ENCODE data around the gene CABP5.
"Not testable (repeated sequence)": the region's sequence is repeated elsewhere in the genome, so short reads cannot be mapped to it uniquely, and the experiment has no call there.

Gene CABP5

DNA sequence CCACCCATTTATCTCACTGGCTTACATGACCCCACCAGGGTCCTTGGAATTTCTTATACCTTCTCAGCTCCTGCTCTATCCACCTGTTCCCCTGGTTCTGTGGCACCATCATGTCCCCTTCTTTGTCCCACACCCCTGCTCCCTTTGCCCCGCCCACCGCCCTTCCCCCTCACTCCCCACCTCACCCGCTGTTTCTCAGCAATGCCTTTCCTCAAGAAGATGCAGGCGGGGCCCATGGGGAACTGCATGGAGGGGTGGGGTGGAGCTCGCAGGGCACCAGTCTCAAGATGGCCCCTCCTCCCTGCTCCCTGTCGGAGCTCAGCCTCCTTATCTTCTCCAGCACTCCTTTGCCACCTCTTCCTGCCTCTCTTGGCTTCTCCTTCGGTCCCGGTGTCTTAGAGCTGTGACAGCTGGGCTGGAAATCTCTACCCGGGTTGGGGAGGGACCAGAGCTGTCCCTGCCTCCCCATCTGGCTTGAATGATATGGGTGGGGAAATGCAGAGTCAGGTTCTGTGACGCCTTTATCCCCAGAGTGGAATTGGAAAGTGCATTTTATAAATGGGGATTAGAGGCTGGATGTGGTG lies at the start of gene CABP5:
Gene CABP5, minus strand, starts transcription at position 405 of the 584 bp plus-strand sequence. Its CDS starts 157 bp downstream, at position 248.
- H3K27ac ChIP-seq = no peak within 1 kb of the TSS
- TF ChIP-seq, protein P1, sequence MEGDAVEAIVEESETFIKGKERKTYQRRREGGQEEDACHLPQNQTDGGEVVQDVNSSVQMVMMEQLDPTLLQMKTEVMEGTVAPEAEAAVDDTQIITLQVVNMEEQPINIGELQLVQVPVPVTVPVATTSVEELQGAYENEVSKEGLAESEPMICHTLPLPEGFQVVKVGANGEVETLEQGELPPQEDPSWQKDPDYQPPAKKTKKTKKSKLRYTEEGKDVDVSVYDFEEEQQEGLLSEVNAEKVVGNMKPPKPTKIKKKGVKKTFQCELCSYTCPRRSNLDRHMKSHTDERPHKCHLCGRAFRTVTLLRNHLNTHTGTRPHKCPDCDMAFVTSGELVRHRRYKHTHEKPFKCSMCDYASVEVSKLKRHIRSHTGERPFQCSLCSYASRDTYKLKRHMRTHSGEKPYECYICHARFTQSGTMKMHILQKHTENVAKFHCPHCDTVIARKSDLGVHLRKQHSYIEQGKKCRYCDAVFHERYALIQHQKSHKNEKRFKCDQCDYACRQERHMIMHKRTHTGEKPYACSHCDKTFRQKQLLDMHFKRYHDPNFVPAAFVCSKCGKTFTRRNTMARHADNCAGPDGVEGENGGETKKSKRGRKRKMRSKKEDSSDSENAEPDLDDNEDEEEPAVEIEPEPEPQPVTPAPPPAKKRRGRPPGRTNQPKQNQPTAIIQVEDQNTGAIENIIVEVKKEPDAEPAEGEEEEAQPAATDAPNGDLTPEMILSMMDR (IDR thresholded peaks at IDR 0.05) = no peak
- TF ChIP-seq ZFX (IDR thresholded peaks at IDR 0.05; ENCODE audit: borderline replicate concordance) = no peak

DNA sequence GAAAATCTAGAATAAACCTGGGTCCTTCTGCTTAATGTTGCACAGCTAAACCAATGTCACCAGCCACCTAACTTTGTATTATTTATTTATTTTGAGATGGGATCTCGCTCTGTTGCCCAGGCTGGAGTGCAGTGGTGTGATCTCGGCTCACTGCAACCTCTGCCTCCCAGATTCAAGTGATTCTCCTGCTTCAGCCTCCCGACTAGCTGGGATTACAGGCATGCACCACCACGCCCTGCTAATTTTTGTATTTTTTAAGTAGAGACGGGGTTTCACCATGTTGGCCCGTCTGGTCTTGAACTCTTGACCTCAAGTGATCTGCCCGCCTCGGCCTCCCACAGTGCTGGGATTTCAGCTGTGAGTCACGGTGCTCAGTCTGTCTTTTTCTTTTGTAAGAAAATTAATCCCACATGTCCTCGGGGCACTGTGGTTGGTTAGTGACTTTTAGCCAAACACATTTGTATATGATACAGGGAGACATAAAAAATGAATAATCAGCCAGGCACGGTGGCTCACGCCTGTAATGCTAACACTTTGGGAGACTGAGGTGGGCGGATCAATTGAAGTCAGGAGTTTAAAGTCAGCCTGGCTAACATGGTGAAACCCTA lies 47.3 kb upstream of the CABP5 start:
- not testable (repeated sequence) for H3K27ac ChIP-seq

DNA sequence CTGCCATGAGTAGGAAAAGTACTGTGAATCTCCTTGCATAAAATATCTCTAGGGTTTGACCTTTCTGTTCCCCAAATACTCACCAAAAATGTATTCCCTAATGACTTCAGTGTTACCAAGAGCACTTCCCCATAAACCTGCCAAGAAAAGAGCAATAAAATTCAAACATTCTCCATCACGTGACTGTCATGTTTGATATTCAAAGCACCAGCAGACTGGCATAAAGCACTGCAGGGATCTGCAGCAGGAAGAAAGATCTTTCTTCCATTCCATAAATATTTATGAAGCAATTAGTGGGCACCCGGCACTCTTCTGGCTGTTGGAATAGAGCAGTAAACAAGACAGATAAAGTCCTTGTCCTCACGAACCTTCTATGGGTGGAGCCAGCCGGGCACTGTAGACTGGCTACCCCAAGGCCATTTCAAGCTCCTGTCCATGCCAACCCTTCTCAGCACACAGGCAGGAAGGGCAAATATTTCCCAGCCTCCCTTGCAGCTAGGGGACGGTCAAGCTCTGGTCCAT lies 46.5 kb upstream of the CABP5 start:
- H3K27ac ChIP-seq = no peak overlapping the region
- TF ChIP-seq ZFX (IDR thresholded peaks at IDR 0.05; ENCODE audit: borderline replicate concordance) = no peak
- TF ChIP-seq, protein P1 (IDR thresholded peaks at IDR 0.05) = no peak

DNA sequence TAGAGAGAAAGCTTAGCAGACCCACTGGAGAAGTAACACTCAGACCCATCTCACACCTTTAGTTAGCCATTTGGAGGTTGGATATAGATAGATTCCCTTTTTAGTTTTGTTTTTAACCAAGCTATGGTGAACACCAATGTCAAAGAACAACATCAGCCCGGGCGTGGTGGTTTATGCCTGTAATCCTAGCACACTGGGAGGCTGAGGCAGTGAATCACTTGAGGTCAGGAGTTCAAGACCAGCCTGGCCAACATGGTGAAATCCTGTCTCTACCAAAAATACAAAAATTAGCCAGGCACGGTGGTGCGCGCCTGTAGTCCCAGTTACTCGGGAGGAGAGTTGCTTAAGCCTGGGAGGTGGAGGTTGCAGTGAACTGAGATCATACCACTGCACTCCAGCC lies 45.1 kb upstream of the CABP5 start:
- not testable (repeated sequence) for H3K27ac ChIP-seq

DNA sequence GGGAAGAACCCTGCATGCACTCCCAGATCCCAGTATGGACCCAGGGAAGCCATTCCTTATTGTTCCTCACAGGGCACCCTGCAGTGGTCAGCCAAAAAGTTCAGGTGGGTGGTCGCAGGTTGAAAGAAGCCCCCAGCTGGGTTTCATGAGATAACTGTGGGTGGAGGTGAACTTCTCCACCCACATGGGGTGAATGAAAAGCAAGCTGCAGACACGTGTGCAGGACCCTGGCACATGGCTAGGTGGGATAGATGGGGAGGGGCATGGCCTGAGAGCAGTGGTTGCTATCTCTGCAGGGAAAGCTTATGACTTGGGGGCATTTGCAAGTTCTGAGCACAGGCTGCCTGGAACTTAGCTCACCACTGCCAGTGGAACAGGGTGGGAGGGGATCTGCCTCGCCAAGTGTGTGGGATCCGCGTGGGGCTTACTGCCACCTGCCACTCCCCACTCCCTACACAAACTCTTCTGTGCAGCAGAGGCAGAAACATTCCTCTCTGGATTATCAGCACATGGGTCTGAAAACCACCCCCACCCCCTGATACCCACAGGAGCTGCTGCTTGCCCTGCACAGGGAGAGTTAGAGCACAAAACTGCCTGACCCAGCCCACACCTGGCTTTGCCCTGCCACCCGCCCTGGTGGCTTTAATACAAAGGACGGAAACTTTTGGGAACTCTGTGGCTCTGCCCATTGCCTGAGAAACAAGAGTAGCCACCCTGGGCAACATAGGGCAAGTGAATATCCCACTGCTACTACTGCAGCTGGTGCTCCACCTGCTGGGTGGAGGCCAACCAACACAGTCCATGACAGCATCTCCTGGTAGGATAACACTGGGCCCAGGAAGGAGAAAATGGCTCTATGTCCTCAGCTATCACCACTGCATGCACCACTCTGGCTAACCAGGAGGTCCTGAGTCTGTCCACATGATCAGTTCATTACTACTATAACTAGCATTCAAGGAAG lies 42.3 kb upstream of the CABP5 start:
- H3K27ac ChIP-seq = no peak overlapping the region
- no peak for TF ChIP-seq ZFX (IDR thresholded peaks at IDR 0.05; ENCODE audit: borderline replicate concordance)
- TF ChIP-seq, protein P1 (IDR thresholded peaks at IDR 0.05) = peak; percentile 39

DNA sequence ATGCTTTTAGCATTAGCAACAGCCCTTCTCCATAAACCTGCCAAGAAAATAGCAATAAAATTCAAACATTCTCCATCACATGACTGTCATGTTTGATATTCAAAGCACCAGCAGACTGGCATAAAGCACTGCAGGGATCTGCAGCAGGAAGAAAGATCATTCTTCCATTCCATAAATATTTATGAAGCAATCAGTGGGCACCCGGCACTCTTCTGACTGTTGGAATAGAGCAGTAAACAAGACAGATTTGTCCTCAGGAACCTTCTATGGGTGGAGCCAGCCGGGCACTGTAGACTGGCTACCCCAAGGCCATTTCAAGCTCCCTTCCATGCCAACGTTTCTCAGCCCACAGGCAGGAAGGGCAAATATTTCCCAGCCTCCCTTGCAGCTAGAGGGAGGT lies 41.2 kb upstream of the CABP5 start:
- TF ChIP-seq ZFX (IDR thresholded peaks at IDR 0.05; ENCODE audit: borderline replicate concordance) = no peak
- TF ChIP-seq, protein P1 (IDR thresholded peaks at IDR 0.05) = no peak
- no peak overlapping the region for H3K27ac ChIP-seq

DNA sequence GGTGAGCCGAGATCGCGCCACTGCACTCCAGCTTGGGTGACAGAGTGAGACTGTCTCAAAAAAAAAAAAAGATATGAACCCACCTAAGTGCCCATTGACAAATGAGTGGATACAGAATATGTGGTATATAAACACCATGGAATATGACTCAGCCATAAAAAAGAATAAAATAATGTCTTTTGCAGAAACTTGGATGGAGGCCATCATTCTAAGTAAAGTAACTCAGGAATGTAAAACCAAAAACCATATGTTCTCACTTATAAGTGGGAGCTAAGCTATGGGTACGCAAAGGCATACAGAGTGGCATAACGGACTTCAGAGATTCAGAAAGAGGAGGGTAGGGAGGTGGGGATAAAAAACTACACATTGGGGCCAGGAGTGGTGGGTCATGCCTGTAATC lies 37.2 kb upstream of the CABP5 start:
- TF ChIP-seq, protein P1 (IDR thresholded peaks at IDR 0.05) = no peak
- TF ChIP-seq ZFX (IDR thresholded peaks at IDR 0.05; ENCODE audit: borderline replicate concordance) = no peak
- H3K27ac ChIP-seq = no peak overlapping the region

DNA sequence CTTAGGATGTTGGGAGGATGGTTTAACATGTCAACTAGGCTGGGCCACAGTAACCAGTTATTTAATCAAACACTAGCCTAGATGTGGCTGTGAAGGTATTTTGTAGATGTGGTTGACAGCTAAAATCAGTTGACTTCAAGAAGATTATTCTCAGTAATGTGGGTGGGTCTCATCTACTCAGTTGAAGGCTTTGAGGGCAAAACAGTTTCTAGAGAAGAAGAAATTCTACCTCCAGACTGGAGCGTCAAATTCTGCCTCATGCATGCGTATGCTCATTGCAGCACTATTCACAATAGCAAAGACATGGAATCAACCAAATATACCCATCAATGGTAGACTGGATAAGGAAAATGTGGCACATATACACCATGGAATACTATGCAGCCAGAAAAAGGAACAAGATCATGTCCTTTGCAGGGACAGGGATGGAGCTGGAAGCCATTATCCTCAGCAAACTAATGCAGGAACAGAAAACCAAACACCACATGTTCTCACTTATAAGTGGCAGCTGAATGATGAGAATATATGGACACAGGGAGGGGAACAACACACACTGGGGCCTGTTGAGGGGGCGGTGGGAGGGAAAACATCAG lies 26.4 kb upstream of the CABP5 start:
- not testable (repeated sequence) for H3K27ac ChIP-seq
